ENCODE data around the gene EOMES. TPM values are rescaled to one million over a fixed set of nuclear protein-coding genes. Genes with fewer than 3 reads are reported as not detected.

EOMES gene
- total and polyA plus RNA-seq, 4 donors = 0.12 to 1.3 (median 0.48) TPM

DNA sequence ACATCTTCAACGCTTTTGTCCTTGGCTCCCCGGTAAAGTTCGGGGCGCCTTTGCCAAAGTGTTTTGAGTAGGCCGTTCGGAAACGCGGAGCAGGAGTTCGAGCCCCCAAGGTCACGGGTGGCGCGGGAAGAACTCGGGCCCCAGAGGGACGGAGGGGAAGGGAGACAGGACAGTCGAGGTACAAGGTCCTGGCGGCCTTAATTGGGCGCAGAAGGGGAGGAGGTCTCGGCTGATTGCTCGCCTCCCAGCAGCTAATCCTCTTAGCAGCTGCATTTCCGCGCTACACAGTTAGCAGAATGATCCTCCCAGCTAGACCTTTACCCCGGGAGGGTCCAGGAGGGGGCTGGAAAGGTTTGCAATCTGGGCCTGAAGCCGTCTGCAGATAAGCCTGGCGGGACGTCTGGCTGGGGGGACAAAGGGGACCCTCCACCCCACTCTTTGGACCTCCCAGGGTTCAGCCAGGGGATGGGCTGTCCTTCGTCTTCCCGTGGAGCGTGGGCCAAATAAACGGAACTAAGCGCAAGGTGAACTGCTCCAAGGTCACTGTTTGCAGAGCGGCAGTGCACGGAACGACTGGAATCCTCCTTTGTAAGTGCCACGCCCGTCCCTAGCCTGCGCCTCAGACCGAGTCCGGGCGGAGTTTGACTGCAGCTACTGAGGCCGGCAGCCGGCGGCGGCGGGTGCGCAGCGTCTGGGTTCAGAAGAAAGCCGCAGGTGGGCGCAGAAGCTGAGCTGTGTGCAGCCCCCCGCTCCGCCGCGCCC, 7.2 kb downstream of the EOMES start:
- Histone ChIP-seq H3K27me3 (ENCODE audit: control insufficient read depth in 3 of 3, insufficient read depth in 3 of 3, low read length in 2 of 3) (peaks cover 7 to 87% (median 71%) of the 10 kb centered on the region in 3 donors), H3K4me3 (no peak overlapping the region), H3K4me1 (ENCODE audit: control insufficient read depth in 5 of 5, insufficient read depth in 5 of 5, low read length in 5 of 5) (peaks cover 0 to 31% (median 0%) of the 10 kb centered on the region in 5 donors), H3K9ac (ENCODE audit: insufficient read depth in 1 of 2, low read length in 2 of 2) (no peak overlapping the region), H3K36me3 (ENCODE audit: control insufficient read depth in 4 of 4, insufficient read depth in 4 of 4, low read length in 4 of 4) (no peaks in the 10 kb centered on the region), H3K9me3 (ENCODE audit: control insufficient read depth in 4 of 4, insufficient read depth in 3 of 4, low read length in 3 of 4) (no peaks in the 10 kb centered on the region), H3K27ac (ENCODE audit: low read depth in 1 of 2, low read length in 1 of 2) (peak overlapping the region in 1 of 2 donors; percentile 28)
- peak in 2 of 3 donors; percentile 13 to 30 for DNase-seq
- 3 to 4% methylated on average over 52 of the region's 52 CpGs for WGBS, 2 donors
- no peak for TF ChIP-seq CTCF (IDR thresholded peaks at IDR 0.05; ENCODE audit: control extremely low read depth, extremely low read depth)
- no peak for ATAC-seq (ENCODE audit: insufficient read depth, low FRiP score)

GRCh38 chr3:27714146-27714526, 8.0 kb downstream of the EOMES start:
- H3K27ac ChIP-seq (ENCODE audit: low read depth in 1 of 2, low read length in 1 of 2) = no peak overlapping the region
- no peaks in the 10 kb centered on the region for H3K9me3 ChIP-seq (ENCODE audit: control insufficient read depth in 4 of 4, insufficient read depth in 3 of 4, low read length in 3 of 4)
- 4 to 6% methylated on average over 11 of the region's 11 CpGs for WGBS, 2 donors
- H3K27me3 ChIP-seq (ENCODE audit: control insufficient read depth in 3 of 3, insufficient read depth in 3 of 3, low read length in 2 of 3) = peaks cover 3 to 85% (median 64%) of the 10 kb centered on the region in 3 donors
- ATAC-seq (ENCODE audit: insufficient read depth, low FRiP score) = no peak
- H3K4me1 ChIP-seq (ENCODE audit: control insufficient read depth in 5 of 5, insufficient read depth in 5 of 5, low read length in 5 of 5) = peaks cover 0 to 31% (median 0%) of the 10 kb centered on the region in 5 donors
- no peaks in the 10 kb centered on the region for H3K36me3 ChIP-seq (ENCODE audit: control insufficient read depth in 4 of 4, insufficient read depth in 4 of 4, low read length in 4 of 4)
- DNase-seq = peak in 1 of 3 donors; percentile 28
- H3K4me3 ChIP-seq = no peak overlapping the region
- H3K9ac ChIP-seq (ENCODE audit: insufficient read depth in 1 of 2, low read length in 2 of 2) = no peak overlapping the region
- TF ChIP-seq CTCF (IDR thresholded peaks at IDR 0.05; ENCODE audit: control extremely low read depth, extremely low read depth) = no peak

DNA sequence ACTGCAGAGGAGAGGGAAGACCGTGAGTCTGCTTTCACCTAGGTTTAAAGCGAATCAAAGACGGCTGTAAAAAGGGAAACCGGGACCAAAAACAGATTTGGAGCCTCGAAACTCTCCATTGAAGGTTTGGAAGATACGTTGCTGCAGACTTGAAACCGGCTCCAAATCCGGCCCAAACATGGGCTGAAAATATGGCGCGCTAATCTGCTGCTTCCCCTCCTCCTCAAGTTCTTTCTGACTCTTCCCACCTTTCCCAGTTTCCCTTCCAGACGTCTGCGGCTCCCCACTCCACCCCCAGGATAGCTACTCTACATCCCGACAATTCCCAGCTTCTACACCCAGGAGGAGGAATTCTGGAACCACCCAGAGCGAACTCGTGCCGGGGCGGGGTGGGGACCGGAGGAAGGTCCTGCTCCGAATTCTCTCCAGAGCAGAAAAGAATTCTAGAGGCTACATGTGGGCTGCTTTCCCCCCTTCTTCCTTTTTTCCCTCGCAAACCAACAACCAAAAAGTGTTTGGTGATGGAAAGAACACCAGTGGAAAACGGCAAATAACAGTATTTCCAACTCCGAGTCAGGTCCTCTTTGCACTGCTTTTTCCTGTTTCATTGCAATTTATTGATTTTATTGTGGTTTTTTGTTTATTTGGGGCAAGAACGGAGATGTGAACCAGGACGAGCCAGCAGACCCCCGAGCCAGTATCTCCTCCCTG, 8.5 kb downstream of the EOMES start:
- H3K36me3 ChIP-seq (ENCODE audit: control insufficient read depth in 4 of 4, insufficient read depth in 4 of 4, low read length in 4 of 4) = no peaks in the 10 kb centered on the region
- no peaks in the 10 kb centered on the region for H3K9me3 ChIP-seq (ENCODE audit: control insufficient read depth in 4 of 4, insufficient read depth in 3 of 4, low read length in 3 of 4)
- H3K4me1 ChIP-seq (ENCODE audit: control insufficient read depth in 5 of 5, insufficient read depth in 5 of 5, low read length in 5 of 5) = peaks cover 0 to 31% (median 0%) of the 10 kb centered on the region in 5 donors
- H3K27ac ChIP-seq (ENCODE audit: low read depth in 1 of 2, low read length in 1 of 2) = no peak overlapping the region
- H3K9ac ChIP-seq (ENCODE audit: insufficient read depth in 1 of 2, low read length in 2 of 2) = no peak overlapping the region
- ATAC-seq (ENCODE audit: insufficient read depth, low FRiP score) (no peak), DNase-seq (peak in 2 of 3 donors; percentile 29 to 43)
- peak overlapping the region; percentile 5 for H3K4me3 ChIP-seq
- TF ChIP-seq CTCF (IDR thresholded peaks at IDR 0.05; ENCODE audit: control extremely low read depth, extremely low read depth) = no peak
- WGBS, 2 donors = 1 to 3% methylated on average over 25 of the region's 25 CpGs
- H3K27me3 ChIP-seq (ENCODE audit: control insufficient read depth in 3 of 3, insufficient read depth in 3 of 3, low read length in 2 of 3) = peaks cover 3 to 84% (median 61%) of the 10 kb centered on the region in 3 donors
